ENCODE data around the gene N4BP2. TPM values are rescaled to one million over a fixed set of nuclear protein-coding genes. Genes with fewer than 3 reads are reported as not detected.

The N4BP2 gene
- total RNA-seq, 1 donor from 2014 or later: 25.4 TPM

DNA sequence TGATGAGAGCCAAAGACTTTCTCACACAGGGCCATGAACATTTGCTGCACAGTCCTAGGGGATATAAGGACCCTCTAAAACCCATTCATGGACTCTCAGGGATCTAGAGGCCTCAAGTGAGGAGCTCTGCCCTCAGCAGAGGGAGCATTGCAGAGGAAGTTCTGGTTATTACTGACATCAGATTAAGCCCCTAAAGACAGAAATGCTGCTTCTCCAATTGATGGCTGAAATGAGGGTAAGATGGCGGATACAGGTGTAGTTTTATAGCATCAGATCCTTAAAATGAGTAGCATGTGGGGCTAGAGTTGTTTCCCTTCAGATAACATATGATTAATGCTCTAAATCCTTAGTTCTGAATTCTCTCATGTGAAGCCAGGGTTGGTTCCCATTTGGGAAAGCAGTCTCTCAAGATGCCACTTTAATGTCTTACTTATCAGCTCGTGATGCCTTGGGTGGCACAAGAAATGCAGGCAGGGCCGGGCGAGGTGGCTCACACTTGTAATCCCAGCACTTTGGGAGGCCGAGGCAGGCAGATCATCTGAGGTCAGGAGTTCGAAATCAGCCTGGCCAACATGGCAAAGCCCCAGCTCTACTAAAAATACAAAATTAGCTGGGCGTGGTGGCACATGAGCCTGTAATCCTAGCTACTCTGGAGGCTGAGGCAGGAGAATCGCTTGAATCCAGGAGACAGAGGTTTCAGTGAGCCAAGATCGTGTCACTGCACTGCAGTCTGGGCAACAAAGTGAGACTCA, 148.0 kb downstream of the N4BP2 start:
- intact Hi-C loops (cut with micrococcal nuclease): loop anchor here (1.0 to 10.0 kb wide), 3 partner anchors 9 to 850 kb away; no protein-coding TSS in a partner anchor

- intact Hi-C loops (cut with micrococcal nuclease): loop anchor here (1.0 to 10.0 kb wide), 3 partner anchors 10 to 851 kb away; no protein-coding TSS in a partner anchor
Measured at GRCh38 chr4:40205259-40206198, 148.9 kb downstream of the N4BP2 start.

DNA sequence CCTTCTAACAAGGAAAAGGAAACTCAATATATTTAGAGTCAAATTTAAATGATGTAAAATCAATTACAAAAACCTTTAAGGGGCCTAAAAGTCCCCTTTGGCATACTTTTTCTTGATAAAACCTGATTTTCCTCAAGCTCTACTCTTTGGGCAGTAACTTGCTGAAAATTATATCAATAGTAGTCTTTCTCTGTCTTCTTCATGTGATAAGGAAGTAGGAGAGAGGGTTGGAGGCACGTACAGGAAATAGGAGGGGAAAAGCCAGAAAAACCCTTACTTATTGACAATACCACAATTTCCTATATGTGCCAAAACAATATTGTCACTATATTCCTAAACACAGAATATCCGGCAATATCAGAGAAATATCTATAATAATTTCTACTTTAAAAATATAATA, 149.8 kb downstream of the N4BP2 start:
- intact Hi-C loops (cut with micrococcal nuclease): loop anchor here (10.0 kb wide), 1 partner anchor 852 kb away; no protein-coding TSS in a partner anchor

Other genes starting within 250 kb of the N4BP2 start
- gene PDS5A, start 78.9 kb upstream of the N4BP2 start, total RNA-seq: 109 and 114 TPM in 2 replicates
- gene RHOH, start 140.2 kb downstream of the N4BP2 start, total RNA-seq: 124 and 127 TPM in 2 replicates